Loucy (cell line): ENCODE data around the gene SLC26A11.

Experiments used
- CTCF ChIP-seq: fragments of 200-600 bp; sonication (generic); conservative IDR thresholded peaks from 2 replicates; pipeline ENCODE4 v1.5.1; 2014; ENCODE audit warnings: mild to moderate bottlenecking, antibody characterized with exemption, low read length
- EZH2phosphoT487 ChIP-seq: fragments of 200-600 bp; IDR thresholded peaks from 2 replicates; pipeline ENCODE4 v1.6.1; 2018; ENCODE audit warnings: antibody characterized with exemption, mild to moderate bottlenecking, moderate library complexity, borderline replicate concordance

- TF ChIP-seq CTCF (no peak), EZH2phosphoT487 (no peak)
Observed at GRCh38 chr17:80237386-80237785, 17.2 kb downstream of the SLC26A11 start.
